HEK293 (cell line): Measurements from ENCODE around the gene TOR2A.
A peak's percentile ranks its signal among the peaks of the same experiment; 100 is the strongest.

ENCODE experiments used
- GLI2 ChIP-seq: fragments of 450-650 bp; formaldehyde crosslinking; IDR thresholded peaks from 2 replicates; pipeline ENCODE4; 2017; ENCODE audit warnings: missing biosample characterization, missing genetic modification characterization, low read depth, borderline replicate concordance
- GLIS1 ChIP-seq: fragments of 450-650 bp; formaldehyde crosslinking; IDR thresholded peaks from 2 replicates; pipeline ENCODE4 v1.5.1; 2016; ENCODE audit warnings: missing biosample characterization, missing genetic modification characterization
- WT1 ChIP-seq: fragments of 450-650 bp; formaldehyde crosslinking; IDR thresholded peaks from 2 replicates; pipeline ENCODE4 v1.5.1; 2016; ENCODE audit warnings: missing biosample characterization, missing genetic modification characterization
- YY1 ChIP-seq: fragments of 450-650 bp; formaldehyde crosslinking; IDR thresholded peaks from 2 replicates; pipeline ENCODE4 v1.5.1; 2018; ENCODE audit warnings: missing biosample characterization, missing genetic modification characterization
- ZBTB7A ChIP-seq: fragments of 450-650 bp; formaldehyde crosslinking; IDR thresholded peaks from 2 replicates; pipeline ENCODE4 v1.5.1; 2016; ENCODE audit warnings: low read depth, missing biosample characterization, missing genetic modification characterization
- ZEB2 ChIP-seq: fragments of 450-650 bp; formaldehyde crosslinking; IDR thresholded peaks from 2 replicates; pipeline ENCODE4 v1.5.1; 2016; ENCODE audit warnings: missing biosample characterization, missing genetic modification characterization
- ZFP37 ChIP-seq: fragments of 450-650 bp; formaldehyde crosslinking; IDR thresholded peaks from 2 replicates; pipeline ENCODE4 v1.5.1; 2016; ENCODE audit warnings: missing biosample characterization, missing genetic modification characterization
- ZNF112 ChIP-seq: fragments of 450-650 bp; formaldehyde crosslinking; IDR thresholded peaks from 2 replicates; pipeline ENCODE4 v1.5.0; 2017; ENCODE audit warnings: missing biosample characterization, missing genetic modification characterization
- ZNF121 ChIP-seq: fragments of 450-650 bp; formaldehyde crosslinking; IDR thresholded peaks from 2 replicates; pipeline ENCODE4 v1.5.1; 2016; ENCODE audit warnings: missing biosample characterization, missing genetic modification characterization
- ZNF133 ChIP-seq: fragments of 450-650 bp; formaldehyde crosslinking; IDR thresholded peaks from 2 replicates; pipeline ENCODE4 v1.5.1; 2016; ENCODE audit warnings: missing biosample characterization, missing genetic modification characterization
- ZNF155 ChIP-seq: fragments of 450-650 bp; formaldehyde crosslinking; IDR thresholded peaks from 2 replicates; pipeline ENCODE4 v1.5.1; 2016; ENCODE audit warnings: missing biosample characterization, missing genetic modification characterization
- ZNF214 ChIP-seq: fragments of 450-650 bp; formaldehyde crosslinking; IDR thresholded peaks from 2 replicates; pipeline ENCODE4 v1.5.1; 2017; ENCODE audit warnings: missing biosample characterization, mild to moderate bottlenecking, missing genetic modification characterization, borderline replicate concordance
- ZNF23 ChIP-seq: fragments of 450-650 bp; formaldehyde crosslinking; IDR thresholded peaks from 2 replicates; pipeline ENCODE4 v1.5.1; 2016; ENCODE audit warnings: missing biosample characterization, missing genetic modification characterization, borderline replicate concordance
- ZNF24 ChIP-seq: fragments of 450-650 bp; formaldehyde crosslinking; IDR thresholded peaks from 2 replicates; pipeline ENCODE4 v1.5.1; 2016; ENCODE audit warnings: missing biosample characterization, missing genetic modification characterization
- ZNF48 ChIP-seq: fragments of 450-650 bp; formaldehyde crosslinking; IDR thresholded peaks from 2 replicates; pipeline ENCODE4 v1.5.1; 2016; ENCODE audit warnings: missing biosample characterization, missing genetic modification characterization
- ZNF600 ChIP-seq: fragments of 450-650 bp; formaldehyde crosslinking; IDR thresholded peaks from 2 replicates; pipeline ENCODE4 v1.5.1; 2016; ENCODE audit warnings: missing biosample characterization, missing genetic modification characterization
- ZNF776 ChIP-seq: fragments of 450-650 bp; formaldehyde crosslinking; IDR thresholded peaks from 2 replicates; pipeline ENCODE4 v1.5.0; 2017; ENCODE audit warnings: missing biosample characterization, missing genetic modification characterization, borderline replicate concordance
- ZNF792 ChIP-seq: fragments of 450-650 bp; formaldehyde crosslinking; IDR thresholded peaks from 2 replicates; pipeline ENCODE4 v1.5.1; 2016; ENCODE audit warnings: missing biosample characterization, missing genetic modification characterization
- ZNF830 ChIP-seq: fragments of 450-650 bp; IDR thresholded peaks from 2 replicates; pipeline ENCODE4 v1.5.0; 2018; ENCODE audit warnings: missing biosample characterization, missing genetic modification characterization, low read depth, mild to moderate bottlenecking, moderate library complexity
- TF ChIP-seq, protein P1 (sequence below): fragments of 450-650 bp; formaldehyde crosslinking; IDR thresholded peaks from 2 replicates; pipeline ENCODE4 v1.5.1; 2016; ENCODE audit warnings: missing biosample characterization, missing genetic modification characterization
- TF ChIP-seq, protein P2 (sequence below): fragments of 450-650 bp; formaldehyde crosslinking; IDR thresholded peaks from 2 replicates; pipeline ENCODE4 v1.5.1; 2016; ENCODE audit warnings: missing biosample characterization, missing genetic modification characterization
- TF ChIP-seq, protein P3 (sequence below): fragments of 450-650 bp; formaldehyde crosslinking; IDR thresholded peaks from 2 replicates; pipeline ENCODE4 v1.5.1; 2017; ENCODE audit warnings: missing biosample characterization, missing genetic modification characterization
- TF ChIP-seq, protein P4 (sequence below): fragments of 450-650 bp; formaldehyde crosslinking; IDR thresholded peaks from 2 replicates; pipeline ENCODE4 v1.5.1; 2016; ENCODE audit warnings: missing biosample characterization, missing genetic modification characterization, borderline replicate concordance
- TF ChIP-seq, protein P5 (sequence below): fragments of 450-650 bp; formaldehyde crosslinking; IDR thresholded peaks from 2 replicates; pipeline ENCODE4 v1.5.1; 2017; ENCODE audit warnings: missing biosample characterization, missing genetic modification characterization
- TF ChIP-seq, protein P6 (sequence below): fragments of 450-650 bp; formaldehyde crosslinking; IDR thresholded peaks from 2 replicates; pipeline ENCODE4 v1.5.1; 2016; ENCODE audit warnings: missing biosample characterization, missing genetic modification characterization

Gene TOR2A

DNA sequence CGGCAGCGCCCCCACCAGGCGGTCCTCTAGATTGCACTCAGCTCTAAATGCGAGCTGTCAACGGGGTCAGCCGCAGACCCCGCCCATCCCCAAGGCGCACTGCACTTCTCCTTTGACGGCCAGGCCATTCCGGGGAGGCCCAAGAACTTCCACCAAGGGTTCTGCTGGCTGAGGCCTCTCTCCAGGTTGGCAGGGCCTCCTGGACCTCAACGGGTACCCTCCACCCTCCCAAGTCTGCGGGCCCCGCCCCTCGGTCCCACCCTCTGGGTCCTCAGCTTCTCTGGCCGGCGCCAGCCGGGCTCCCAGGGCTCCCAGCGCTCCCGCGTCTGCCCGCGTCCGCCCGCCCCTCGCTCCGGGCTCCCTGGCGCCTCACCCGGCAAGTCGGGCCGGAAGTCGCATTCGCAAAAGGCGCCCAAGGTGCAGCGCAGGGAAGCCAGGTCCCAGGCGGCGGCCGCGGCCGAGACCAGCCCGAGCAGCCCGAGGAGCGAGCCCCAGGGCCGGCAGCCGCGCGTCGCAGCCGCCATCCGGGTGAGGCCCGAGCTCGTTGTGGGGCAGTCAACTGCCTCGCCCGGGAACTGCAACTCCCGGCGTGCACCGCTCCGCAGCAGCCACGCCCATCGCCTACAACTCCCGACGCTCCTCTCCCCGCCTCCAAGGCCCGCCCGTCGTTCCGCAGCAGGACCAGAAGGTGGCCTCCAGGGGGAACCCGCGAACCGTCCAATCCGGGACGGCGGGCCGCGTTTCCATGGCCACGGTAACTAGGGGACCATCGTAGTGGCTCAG lies at the start of gene TOR2A (continued):
- TF ChIP-seq, protein P1, sequence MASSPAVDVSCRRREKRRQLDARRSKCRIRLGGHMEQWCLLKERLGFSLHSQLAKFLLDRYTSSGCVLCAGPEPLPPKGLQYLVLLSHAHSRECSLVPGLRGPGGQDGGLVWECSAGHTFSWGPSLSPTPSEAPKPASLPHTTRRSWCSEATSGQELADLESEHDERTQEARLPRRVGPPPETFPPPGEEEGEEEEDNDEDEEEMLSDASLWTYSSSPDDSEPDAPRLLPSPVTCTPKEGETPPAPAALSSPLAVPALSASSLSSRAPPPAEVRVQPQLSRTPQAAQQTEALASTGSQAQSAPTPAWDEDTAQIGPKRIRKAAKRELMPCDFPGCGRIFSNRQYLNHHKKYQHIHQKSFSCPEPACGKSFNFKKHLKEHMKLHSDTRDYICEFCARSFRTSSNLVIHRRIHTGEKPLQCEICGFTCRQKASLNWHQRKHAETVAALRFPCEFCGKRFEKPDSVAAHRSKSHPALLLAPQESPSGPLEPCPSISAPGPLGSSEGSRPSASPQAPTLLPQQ (tag by site-specific recombination): peak; percentile 20; the same call in 1 of the 2 replicates
- TF ChIP-seq ZNF600 (no peak), ZNF48 (tag by site-specific recombination) (no peak), ZNF133 (tag by site-specific recombination) (no peak), ZNF214 (tag by site-specific recombination) (no peak), ZNF23 (tag by site-specific recombination) (no peak), ZNF792 (no peak), GLI2 (tag by site-specific recombination) (no peak), ZNF24 (tag by site-specific recombination) (0 out of 2 replicates have a peak, but pooled peaks have one; percentile 38), YY1 (tag by site-specific recombination) (peak; percentile 64), ZNF112 (tag by site-specific recombination) (no peak), ZFP37 (tag by site-specific recombination) (no peak), ZNF121 (no peak), ZEB2 (tag by site-specific recombination) (0 out of 2 replicates have a peak, but pooled peaks have one; percentile 13), WT1 (tag by site-specific recombination) (no peak), ZBTB7A (tag by site-specific recombination) (no peak), GLIS1 (tag by site-specific recombination) (peak; percentile 7; the same call in 1 of the 2 replicates), ZNF776 (tag by site-specific recombination) (no peak), ZNF155 (tag by site-specific recombination) (no peak), ZNF830 (tag by site-specific recombination) (no peak)
- TF ChIP-seq, protein P2, sequence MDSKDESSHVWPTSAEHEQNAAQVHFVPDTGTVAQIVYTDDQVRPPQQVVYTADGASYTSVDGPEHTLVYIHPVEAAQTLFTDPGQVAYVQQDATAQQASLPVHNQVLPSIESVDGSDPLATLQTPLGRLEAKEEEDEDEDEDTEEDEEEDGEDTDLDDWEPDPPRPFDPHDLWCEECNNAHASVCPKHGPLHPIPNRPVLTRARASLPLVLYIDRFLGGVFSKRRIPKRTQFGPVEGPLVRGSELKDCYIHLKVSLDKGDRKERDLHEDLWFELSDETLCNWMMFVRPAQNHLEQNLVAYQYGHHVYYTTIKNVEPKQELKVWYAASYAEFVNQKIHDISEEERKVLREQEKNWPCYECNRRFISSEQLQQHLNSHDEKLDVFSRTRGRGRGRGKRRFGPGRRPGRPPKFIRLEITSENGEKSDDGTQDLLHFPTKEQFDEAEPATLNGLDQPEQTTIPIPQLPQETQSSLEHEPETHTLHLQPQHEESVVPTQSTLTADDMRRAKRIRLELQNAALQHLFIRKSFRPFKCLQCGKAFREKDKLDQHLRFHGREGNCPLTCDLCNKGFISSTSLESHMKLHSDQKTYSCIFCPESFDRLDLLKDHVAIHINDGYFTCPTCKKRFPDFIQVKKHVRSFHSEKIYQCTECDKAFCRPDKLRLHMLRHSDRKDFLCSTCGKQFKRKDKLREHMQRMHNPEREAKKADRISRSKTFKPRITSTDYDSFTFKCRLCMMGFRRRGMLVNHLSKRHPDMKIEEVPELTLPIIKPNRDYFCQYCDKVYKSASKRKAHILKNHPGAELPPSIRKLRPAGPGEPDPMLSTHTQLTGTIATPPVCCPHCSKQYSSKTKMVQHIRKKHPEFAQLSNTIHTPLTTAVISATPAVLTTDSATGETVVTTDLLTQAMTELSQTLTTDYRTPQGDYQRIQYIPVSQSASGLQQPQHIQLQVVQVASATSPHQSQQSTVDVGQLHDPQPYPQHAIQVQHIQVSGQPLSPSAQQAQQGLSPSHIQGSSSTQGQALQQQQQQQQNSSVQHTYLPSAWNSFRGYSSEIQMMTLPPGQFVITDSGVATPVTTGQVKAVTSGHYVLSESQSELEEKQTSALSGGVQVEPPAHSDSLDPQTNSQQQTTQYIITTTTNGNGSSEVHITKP: peak; percentile 26; the same call in 1 of the 2 replicates
- TF ChIP-seq, protein P3, sequence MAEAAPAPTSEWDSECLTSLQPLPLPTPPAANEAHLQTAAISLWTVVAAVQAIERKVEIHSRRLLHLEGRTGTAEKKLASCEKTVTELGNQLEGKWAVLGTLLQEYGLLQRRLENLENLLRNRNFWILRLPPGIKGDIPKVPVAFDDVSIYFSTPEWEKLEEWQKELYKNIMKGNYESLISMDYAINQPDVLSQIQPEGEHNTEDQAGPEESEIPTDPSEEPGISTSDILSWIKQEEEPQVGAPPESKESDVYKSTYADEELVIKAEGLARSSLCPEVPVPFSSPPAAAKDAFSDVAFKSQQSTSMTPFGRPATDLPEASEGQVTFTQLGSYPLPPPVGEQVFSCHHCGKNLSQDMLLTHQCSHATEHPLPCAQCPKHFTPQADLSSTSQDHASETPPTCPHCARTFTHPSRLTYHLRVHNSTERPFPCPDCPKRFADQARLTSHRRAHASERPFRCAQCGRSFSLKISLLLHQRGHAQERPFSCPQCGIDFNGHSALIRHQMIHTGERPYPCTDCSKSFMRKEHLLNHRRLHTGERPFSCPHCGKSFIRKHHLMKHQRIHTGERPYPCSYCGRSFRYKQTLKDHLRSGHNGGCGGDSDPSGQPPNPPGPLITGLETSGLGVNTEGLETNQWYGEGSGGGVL (tag by site-specific recombination): peak; percentile 12; the same call in 1 of the 2 replicates
- TF ChIP-seq, protein P4, sequence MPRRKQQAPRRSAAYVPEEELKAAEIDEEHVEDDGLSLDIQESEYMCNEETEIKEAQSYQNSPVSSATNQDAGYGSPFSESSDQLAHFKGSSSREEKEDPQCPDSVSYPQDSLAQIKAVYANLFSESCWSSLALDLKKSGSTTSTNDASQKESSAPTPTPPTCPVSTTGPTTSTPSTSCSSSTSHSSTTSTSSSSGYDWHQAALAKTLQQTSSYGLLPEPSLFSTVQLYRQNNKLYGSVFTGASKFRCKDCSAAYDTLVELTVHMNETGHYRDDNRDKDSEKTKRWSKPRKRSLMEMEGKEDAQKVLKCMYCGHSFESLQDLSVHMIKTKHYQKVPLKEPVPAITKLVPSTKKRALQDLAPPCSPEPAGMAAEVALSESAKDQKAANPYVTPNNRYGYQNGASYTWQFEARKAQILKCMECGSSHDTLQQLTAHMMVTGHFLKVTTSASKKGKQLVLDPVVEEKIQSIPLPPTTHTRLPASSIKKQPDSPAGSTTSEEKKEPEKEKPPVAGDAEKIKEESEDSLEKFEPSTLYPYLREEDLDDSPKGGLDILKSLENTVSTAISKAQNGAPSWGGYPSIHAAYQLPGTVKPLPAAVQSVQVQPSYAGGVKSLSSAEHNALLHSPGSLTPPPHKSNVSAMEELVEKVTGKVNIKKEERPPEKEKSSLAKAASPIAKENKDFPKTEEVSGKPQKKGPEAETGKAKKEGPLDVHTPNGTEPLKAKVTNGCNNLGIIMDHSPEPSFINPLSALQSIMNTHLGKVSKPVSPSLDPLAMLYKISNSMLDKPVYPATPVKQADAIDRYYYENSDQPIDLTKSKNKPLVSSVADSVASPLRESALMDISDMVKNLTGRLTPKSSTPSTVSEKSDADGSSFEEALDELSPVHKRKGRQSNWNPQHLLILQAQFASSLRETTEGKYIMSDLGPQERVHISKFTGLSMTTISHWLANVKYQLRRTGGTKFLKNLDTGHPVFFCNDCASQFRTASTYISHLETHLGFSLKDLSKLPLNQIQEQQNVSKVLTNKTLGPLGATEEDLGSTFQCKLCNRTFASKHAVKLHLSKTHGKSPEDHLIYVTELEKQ (tag by site-specific recombination): no peak
- TF ChIP-seq, protein P5, sequence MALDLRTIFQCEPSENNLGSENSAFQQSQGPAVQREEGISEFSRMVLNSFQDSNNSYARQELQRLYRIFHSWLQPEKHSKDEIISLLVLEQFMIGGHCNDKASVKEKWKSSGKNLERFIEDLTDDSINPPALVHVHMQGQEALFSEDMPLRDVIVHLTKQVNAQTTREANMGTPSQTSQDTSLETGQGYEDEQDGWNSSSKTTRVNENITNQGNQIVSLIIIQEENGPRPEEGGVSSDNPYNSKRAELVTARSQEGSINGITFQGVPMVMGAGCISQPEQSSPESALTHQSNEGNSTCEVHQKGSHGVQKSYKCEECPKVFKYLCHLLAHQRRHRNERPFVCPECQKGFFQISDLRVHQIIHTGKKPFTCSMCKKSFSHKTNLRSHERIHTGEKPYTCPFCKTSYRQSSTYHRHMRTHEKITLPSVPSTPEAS (tag by site-specific recombination): no peak
- TF ChIP-seq, protein P6, sequence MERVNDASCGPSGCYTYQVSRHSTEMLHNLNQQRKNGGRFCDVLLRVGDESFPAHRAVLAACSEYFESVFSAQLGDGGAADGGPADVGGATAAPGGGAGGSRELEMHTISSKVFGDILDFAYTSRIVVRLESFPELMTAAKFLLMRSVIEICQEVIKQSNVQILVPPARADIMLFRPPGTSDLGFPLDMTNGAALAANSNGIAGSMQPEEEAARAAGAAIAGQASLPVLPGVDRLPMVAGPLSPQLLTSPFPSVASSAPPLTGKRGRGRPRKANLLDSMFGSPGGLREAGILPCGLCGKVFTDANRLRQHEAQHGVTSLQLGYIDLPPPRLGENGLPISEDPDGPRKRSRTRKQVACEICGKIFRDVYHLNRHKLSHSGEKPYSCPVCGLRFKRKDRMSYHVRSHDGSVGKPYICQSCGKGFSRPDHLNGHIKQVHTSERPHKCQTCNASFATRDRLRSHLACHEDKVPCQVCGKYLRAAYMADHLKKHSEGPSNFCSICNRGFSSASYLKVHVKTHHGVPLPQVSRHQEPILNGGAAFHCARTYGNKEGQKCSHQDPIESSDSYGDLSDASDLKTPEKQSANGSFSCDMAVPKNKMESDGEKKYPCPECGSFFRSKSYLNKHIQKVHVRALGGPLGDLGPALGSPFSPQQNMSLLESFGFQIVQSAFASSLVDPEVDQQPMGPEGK: peak; percentile 49; the same call in 1 of the 2 replicates
